GM12864 (cell line): ENCODE data around the gene TNFAIP2.

ENCODE experiments used
- DNase-seq: peaks from one replicate; pipeline ENCODE4 v3.0.0-alpha.2; 2011; ENCODE audit warnings: low read depth
- H3K4me3 ChIP-seq: 2 replicates; pipeline ENCODE4 v1.5.1; 2011; ENCODE audit warnings: mild to moderate bottlenecking, low read depth, low read length, control low read depth
- TF ChIP-seq, protein P1 (sequence below): IDR thresholded peaks from 2 replicates; pipeline ENCODE4 v1.5.1; 2011; ENCODE audit warnings: low read depth, mild to moderate bottlenecking, moderate library complexity, low read length, control low read depth, inconsistent platforms; ENCODE audit errors: missing control alignments

TNFAIP2 gene

GRCh38 chr14:103130965-103131364 lies 7.7 kb downstream of the TNFAIP2 start:
- H3K4me3 ChIP-seq = no peak overlapping the region
- no peak for DNase-seq
- TF ChIP-seq, protein P1, sequence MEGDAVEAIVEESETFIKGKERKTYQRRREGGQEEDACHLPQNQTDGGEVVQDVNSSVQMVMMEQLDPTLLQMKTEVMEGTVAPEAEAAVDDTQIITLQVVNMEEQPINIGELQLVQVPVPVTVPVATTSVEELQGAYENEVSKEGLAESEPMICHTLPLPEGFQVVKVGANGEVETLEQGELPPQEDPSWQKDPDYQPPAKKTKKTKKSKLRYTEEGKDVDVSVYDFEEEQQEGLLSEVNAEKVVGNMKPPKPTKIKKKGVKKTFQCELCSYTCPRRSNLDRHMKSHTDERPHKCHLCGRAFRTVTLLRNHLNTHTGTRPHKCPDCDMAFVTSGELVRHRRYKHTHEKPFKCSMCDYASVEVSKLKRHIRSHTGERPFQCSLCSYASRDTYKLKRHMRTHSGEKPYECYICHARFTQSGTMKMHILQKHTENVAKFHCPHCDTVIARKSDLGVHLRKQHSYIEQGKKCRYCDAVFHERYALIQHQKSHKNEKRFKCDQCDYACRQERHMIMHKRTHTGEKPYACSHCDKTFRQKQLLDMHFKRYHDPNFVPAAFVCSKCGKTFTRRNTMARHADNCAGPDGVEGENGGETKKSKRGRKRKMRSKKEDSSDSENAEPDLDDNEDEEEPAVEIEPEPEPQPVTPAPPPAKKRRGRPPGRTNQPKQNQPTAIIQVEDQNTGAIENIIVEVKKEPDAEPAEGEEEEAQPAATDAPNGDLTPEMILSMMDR = no peak

- DNase-seq = no peak
- TF ChIP-seq, protein P1 = no peak
- H3K4me3 ChIP-seq = no peak overlapping the region
Observed at GRCh38 chr14:103131580-103131979, 8.3 kb downstream of the TNFAIP2 start.

GRCh38 chr14:103132381-103133209 lies 9.3 kb downstream of the TNFAIP2 start:
- no peak overlapping the region for H3K4me3 ChIP-seq
- DNase-seq = no peak
- TF ChIP-seq, protein P1 = no peak

GRCh38 chr14:103133210-103134140 lies 10.2 kb downstream of the TNFAIP2 start:
- TF ChIP-seq, protein P1 = no peak
- no peak overlapping the region for H3K4me3 ChIP-seq
- DNase-seq = no peak

DNA sequence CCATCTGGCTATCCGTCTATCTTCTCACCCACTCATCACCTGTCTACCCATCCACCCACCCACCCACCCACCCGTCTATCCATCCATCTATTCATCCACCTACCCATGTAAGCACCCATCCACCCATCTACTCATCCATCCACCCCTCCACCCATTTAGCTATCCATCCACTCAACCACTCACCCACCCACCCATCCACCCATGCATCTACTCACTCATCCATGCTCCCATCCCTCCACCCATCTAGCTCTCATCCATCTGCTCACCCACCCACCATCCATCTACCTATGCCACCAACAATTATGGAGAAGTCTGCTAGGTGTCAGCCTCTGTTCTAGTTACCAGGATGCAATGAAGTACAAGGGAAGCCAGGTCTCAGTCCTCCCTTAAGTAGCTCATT lies 11.1 kb downstream of the TNFAIP2 start:
- TF ChIP-seq, protein P1 = no peak
- DNase-seq = no peak
- no peak overlapping the region for H3K4me3 ChIP-seq

DNA sequence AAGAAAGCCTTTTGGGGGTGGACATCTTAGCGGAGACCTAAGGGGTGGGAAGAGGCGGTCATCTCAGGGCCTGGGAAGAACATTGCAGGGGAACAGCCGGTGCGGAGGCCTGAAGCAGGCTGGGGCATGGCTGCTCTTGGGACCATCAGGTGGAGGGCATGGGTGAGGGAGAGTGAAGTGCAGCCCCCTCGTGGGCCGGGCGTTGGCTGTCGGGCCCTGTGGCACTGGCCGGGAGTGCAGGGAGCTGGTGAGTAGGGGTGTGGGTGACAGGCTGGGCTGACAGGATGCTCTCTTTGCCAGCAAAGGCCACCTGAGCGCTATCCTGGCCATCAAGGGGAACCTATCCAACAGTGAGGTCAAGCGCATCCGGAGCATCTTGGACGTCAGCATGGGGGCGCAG lies 11.7 kb downstream of the TNFAIP2 start:
- H3K4me3 ChIP-seq = no peak overlapping the region
- DNase-seq = no peak
- TF ChIP-seq, protein P1 = no peak
